Sciatic nerve (tissue), 2 donors: Measurements from ENCODE around the gene OTOP2. TPM values are rescaled to one million over a fixed set of nuclear protein-coding genes. Genes with fewer than 3 reads are reported as not detected.
"Not testable (repeated sequence)": the region's sequence is repeated elsewhere in the genome, so short reads cannot be mapped to it uniquely, and the experiment has no call there.

Experiments
- ATAC-seq: fragments of 200-7000 bp; cut with Tn5 transposase; one replicate; pipeline ENCODE4 v1.9.1; 2020; ENCODE audit warnings: mild to moderate bottlenecking, moderate library complexity
- DNase-seq: peaks from one replicate; pipeline ENCODE4 v3.0.0-alpha.2; 2020; ENCODE audit warnings: low spot score
- intact Hi-C: fragments of 100-400 bp; cut with DNase I; formaldehyde crosslinking; loops from one replicate; pipeline ENCODE4 v1.14.2; 2022
- total RNA-seq: library from RNA; stranded (reverse); fragmentation: NEBNext Ultra II Directional; extraction: Animal tissue kit (Norgen Biotek cat#: 25700); gene quantifications from one replicate; pipeline ENCODE4 v1.2.1, GENCODE V29; 2021
- donor health status: DM: no; HTN: no; CAD: no.
- donor health status: DM: no; HTN: no; CAD: no.

The OTOP2 gene
- total RNA-seq, 1 donor from 2014 or later = not detected

DNA sequence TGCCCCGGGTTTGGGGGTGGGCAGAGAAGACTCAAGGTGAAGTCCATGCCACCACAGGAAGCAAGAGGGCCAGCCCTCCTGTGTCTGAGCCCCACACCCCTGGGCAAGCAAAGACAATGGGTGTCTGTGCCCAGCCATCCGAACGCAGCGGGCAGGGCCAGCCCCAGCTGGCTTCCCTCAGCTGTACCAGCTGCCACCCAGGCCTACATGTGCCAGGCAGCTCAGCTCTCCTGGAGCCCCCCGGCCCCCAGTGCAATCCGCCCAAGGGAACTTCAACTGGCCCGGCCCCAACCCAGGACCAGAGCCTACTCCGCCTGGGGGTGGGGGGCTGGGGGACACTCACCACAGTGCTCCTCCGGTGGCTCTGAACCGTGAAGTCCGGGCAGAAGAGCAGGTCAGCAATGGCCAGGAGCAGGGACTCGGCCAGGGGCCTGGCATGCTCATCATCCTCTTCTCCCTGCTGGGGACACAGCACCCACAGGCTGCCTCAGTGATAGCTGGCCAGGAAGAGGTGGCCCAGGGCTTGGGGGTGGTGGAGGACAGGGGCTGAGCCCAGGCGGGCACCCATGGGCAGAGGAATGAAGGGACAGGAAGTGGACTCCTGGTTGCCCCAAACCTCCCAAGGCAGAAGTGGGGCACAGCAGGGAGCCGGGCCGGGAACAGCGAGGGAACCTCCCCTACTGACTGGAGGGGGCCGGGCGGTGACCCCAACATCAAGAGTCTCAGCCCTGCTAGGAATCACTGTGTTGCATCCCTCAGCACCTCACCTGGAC lies 38.7 kb downstream of the OTOP2 start:
- ATAC-seq (no peak), DNase-seq (no peak)
- intact Hi-C loops = loop anchor here (10.0 kb wide), 1 partner anchor 52 kb away; the partner anchor contains the start of gene MRPL58

DNA sequence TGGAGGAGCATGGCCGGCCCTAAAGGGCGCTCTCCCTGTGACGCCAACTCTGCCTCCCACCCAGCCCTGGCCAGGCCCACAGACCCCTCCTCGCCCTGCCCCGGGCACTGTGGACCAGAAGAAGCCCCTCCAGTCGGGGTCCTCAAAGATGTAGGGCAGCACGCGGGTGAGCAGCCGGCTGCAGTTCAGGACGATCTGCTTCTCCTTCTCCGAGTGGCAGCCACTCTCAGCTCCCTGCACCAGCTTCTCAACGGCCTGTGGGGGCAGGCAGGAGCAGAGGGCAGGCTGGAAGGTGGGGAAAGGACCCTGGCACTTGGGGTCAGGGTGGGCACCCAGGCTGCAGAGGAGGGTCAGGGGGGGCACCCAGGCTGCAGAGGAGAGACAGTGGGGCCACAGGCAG lies 39.6 kb downstream of the OTOP2 start:
- intact Hi-C loops = loop anchor here (10.0 kb wide), 1 partner anchor 51 kb away; the partner anchor contains the start of gene MRPL58
- ATAC-seq (no peak), DNase-seq (no peak)

DNA sequence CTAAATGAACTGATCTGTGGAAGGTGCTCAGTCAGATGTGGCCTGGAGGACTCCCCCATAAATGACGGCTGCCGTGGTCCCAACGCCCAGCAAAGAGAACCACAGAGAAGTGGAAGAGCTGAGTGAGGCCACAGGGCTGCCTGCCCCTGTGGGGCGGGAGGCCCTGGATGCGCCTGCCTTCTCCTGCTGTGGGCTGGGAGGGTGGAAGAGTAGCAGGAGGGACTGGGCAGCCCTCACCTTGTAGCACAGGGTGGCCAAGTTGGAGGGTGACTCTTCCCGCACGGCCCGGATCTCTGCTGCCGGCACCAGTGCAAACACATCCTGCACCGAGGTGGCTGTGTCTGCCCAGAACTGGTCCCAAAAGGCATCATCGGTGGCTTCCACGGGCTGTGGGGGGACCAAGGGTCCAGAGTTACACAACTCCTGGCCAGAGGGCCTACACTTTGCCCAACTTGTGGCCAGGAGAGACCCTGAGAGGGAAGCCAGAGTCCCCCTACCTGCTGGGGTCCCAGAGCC lies 40.2 kb downstream of the OTOP2 start:
- intact Hi-C loops = loop anchor here (10.0 kb wide), 1 partner anchor 50 kb away; the partner anchor contains the start of gene MRPL58
- DNase-seq (no peak), ATAC-seq (no peak)

DNA sequence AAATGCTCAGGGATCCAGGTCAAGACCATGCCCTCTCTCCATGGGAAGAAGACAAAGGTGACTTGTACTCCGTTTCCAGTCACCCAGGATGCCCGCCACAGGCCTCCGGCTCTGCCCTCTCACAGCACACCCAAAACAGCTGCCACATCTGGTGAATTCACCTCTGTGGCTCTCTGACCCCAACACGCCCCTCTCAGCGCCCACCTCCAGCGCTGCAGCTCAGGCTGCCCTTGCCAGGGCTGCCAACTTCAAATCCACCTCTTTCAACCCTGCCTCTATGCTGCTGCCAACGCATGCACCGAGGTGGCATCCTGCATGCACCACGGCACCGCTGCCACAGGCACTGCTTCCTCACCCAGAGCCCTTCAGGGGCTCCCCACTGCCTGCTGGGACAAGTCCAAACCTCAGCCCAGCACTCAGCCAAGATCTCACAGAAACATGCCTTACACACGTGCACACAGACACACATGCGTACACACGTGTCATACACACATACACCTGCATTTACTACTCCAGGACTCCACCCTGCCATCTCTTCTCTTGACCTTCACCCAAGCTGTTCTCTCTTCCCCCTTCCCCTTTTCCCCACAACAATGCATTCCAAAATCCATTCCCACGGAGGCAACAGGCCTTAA lies 41.0 kb downstream of the OTOP2 start:
- DNase-seq = no peak
- intact Hi-C loops = loop anchor here (10.0 kb wide), 1 partner anchor 50 kb away; the partner anchor contains the start of gene MRPL58
- ATAC-seq = no peak

DNA sequence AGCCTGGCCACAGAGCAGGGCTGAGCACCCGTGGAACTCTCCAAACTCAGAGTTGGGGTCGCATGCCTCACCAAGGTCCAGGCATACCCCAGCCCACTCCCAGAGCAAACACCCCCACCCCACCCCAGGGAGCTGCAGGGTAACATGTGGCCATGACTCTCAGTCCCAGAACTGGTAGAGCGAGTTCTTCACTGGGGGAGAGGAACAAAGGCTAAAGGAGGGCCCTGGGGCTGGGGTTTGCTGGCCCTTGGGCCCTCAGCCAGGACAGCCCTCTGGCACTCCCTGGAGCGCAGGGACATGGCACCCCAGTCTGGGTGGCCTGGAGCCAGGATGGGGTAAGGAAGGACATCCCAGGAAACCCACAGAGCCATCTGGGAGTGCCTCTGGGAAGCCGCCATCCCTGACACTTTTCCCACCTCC lies 44.3 kb downstream of the OTOP2 start:
- no peak for ATAC-seq

DNA sequence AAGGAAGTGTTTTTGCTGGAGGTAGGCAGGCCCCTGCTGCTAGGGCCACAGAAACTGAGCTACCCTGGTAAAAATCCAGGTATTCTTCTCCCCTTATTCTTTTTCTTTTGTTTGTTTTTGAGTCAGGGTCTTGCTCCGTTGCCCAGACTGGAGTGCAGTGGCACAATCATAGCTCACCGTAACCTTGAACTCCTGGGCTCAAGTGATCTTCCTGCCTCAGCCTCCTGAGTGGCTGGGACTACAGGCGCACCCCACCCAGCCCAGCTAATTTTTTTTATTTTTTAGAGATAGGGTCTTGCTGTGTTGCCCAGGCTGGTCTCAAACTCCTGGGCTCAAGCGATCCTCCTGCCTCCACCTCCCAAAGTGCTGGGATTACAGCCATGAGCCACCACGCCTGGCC lies 45.4 kb downstream of the OTOP2 start:
- intact Hi-C loops = loop anchor here (10.0 kb wide), 1 partner anchor 45 kb away; the partner anchor contains the start of gene MRPL58
- not testable (repeated sequence) for DNase-seq, ATAC-seq

More for the DNA sequence above, 44.3 kb downstream of the OTOP2 start:
- intact Hi-C loops = loop anchor here (10.0 kb wide), 1 partner anchor 46 kb away; the partner anchor contains the start of gene MRPL58
- no peak for DNase-seq

DNA sequence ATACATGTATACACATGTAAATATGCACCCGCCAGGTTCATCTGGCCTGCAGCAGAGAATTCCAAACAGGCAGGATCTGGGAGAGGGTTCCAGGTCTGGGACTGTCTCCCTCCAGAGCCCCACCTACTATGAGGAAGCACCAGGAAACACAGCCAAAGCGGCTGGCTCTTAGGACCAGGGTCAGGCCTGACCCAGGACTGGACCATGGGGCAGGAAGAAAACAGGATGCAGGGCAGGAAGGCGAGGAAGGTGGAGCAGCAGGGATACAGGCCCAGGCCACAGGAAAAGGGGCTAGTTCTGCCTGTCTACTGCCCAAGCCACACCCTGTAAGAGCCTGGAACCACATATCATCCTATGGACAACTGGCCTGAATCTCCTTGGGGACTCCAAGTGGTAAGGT lies 46.3 kb downstream of the OTOP2 start:
- no peak for DNase-seq
- ATAC-seq = no peak
- intact Hi-C loops = no loop called here

DNA sequence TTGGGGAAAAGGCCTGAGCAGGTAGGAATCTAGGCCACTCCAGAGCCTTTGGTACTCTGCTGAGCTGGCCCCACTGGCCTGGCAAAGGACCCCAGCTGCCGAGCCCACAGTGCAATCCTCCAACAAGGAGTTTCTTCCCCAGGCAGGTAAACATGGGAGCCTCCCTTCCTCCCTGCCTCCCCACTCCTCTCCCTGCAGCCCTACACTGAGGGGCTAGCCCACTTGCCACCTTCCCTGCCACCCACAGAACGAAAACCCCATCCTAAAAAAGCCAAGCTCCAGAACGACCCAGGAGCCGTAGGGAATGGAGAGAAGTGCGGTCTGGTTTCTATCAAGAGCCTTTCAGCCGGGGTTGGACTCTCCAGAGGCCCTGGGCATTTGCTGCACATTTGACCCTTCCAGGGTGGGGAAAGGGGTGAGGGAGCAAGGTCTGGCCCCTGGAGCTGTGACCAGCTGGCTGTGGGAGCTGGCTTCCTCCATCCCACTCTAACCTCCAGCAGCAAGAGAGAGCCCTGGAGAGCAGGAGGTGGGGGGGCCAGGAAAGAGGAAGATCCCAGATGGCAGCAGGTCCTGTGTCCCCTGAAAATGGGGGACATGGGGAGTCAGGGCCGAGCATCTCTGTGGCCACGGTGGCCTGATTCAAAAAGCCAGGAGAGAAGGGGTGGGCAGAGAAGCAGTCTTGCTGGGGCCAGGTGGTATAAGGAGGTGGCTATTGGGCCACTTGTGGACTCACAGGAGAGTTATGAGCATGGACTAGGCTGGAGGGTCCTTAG lies 47.2 kb downstream of the OTOP2 start:
- no peak for ATAC-seq
- DNase-seq = no peak
- intact Hi-C loops = no loop called here

DNA sequence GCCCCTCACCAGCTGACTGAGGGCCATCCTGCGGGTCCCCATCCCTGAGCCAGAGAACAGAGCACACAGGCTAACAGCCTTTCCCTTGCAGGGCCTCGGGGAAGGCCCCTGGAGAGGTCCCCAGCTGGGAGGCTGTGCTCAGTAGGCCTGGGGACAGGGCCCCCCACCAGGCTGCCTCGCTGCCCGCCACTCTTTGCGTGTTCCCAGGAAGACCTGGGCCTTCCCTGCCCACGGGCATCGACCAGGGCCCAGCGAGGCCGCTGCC lies 47.7 kb downstream of the OTOP2 start:
- ATAC-seq (peak; percentile 11), DNase-seq (no peak)
- intact Hi-C loops = no loop called here

DNA sequence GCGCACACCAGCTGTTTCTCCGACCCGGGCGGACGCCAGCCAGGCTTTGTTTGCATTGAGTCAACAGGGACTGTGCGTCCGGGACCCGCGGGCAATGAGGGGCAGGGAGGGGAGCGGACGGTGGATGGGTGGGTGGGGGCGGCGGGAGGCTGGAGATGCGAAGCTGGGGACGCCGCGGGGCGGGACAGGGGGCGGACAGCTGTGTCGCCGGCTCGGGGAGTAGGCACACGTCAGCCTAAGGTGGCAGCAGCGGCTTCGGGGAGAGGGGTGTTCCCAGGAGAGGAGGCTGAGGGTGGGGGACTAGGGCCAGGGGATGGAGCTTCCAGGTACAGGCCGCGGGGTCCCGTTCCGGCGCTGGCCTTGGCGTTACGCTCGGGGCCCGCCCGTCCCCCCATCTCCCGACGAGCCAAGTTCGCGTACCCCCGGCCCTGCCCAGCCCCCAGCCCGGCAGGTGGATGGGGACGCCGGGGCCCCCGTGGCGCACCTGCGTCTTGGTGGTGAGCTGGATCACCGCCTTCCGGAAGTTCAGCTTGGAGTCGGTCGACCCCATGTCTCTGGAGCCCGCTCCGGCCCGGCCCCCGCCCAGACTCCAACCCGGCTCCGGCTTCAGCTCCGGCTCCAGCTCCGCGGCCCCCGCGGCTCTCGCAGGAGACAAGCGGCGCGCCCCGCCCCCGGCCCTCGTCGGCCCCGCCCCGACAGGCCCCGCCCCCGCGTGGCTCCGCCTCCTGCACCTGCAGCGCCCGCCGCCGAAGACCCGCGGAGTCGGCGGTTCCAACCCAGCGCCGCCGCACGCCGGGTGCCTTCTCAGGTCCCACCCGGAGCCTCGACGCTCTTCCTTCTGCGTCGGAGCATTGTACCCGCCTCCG lies 48.3 kb downstream of the OTOP2 start, which contains the start of gene HID1:
TSS of gene HID1 (minus strand) at position 653 of the 866 bp plus-strand sequence. CDS start at position 550, 103 bp downstream.
- intact Hi-C loops = no loop called here
- no peak for DNase-seq

DNA sequence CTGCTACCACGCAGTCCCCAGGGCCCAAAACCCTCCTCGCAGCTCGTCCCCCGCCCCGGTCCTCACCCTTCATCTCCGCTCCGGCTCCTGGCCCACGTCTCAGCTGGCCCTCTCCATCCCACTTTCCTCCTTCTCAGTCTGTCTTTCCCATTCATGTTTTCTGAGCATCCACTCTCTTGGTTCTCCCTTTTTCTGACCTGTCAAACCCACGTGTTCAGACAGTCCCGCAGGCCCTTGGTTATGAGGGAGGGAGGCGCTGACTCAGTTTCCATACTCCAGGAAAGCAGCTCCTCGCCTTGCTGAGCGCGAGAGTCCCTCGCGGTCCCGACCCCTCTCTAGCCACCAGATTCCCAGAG lies 48.9 kb downstream of the OTOP2 start:
- DNase-seq (no peak), ATAC-seq (no peak)
- intact Hi-C loops = no loop called here

More for the DNA sequence above, 48.3 kb downstream of the OTOP2 start, which contains the start of gene HID1:
- ATAC-seq = peak; percentile 31

DNA sequence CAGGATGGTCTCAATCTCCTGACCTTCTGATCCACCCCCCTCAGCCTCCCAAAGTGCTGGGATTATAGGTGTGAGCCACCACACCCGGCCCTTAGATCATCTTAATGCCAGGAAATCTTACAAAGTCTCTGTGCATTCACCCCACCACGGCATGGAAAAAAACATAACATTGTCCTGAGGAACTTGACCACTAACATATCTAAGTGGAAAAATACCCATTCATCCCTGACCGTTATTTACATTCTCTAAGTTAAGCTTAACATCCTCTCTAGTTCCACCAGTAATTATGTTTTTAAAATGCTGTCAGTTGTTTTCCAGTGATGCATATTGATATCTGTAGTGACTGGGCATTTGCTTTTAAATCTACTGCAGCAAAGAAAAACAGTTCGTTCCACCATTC lies 51.9 kb downstream of the OTOP2 start:
- DNase-seq (no peak), ATAC-seq (no peak)
- intact Hi-C loops = no loop called here

DNA sequence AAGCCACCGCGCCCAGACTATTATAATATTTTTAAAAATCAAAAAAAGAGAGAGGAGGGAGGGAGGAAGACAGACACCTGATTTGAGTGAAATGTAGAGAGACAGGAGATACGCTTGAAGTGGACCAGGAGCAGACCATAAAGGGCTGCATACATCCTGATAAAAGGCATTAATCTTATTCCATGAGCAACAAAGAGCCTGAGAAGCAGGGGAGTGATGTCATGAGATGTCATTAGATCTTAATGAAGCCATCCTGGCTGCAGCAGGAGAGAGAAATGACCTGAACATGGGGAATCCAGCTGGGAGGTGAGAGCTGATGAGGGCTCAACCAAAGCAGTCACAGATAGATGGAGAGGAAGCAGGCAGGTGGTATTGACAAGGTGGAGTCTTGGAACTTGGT lies 53.7 kb downstream of the OTOP2 start:
- no peak for ATAC-seq
- intact Hi-C loops = no loop called here
- no peak for DNase-seq

DNA sequence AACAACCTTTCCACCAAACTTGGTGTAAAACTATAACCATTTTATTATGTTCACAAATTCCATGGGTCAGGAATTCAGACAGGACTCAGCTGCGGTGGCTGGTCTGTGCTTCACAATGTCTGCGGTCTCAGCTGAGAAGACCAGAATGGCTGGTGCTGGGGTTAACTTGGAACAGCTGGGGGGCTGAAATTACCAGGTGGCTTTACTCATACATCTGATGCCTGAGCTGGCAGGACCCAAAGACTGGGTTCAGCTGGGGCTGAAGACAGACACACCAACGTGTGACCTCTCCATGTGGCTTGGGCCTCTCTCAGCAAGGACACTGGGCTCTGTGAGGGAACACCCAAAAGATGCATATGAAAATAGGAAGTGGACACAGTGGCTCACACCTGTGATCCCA lies 54.2 kb downstream of the OTOP2 start:
- intact Hi-C loops = no loop called here
- ATAC-seq (no peak), DNase-seq (no peak)

DNA sequence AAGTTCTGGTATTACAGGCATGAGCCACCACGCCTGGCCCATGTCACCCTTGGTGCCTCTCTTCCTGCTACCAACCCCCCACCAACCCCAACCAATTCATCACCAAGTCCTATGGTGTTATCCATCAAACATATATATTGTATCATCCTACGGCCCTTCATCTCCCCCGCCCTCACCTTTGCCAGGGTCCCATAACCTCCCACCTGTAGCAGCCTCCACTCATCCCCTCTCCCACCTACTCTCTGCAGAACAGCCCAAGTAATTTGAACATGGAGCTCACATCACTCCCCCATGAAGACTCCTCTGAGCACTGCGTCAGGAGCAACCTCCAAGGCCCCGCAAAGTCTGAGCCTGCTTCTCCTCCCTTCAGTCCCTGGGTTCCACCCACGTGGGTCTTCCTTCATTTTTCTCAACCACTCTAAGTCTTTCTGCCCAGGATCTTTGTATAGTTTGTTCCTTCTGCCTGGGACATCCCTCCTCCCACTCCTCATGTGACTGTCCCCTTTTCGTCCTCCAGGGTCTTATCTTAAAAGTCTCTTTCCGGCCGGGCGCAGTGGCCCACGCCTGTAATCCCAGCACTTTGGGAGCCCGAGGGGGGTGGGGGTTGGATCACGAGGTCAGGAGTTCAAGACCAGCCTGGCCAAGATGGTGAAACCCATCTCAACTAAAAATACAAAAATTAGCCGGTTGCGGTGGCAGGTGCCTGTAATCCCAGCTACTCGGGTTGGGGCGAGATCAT lies 55.5 kb downstream of the OTOP2 start:
- intact Hi-C loops = no loop called here

DNA sequence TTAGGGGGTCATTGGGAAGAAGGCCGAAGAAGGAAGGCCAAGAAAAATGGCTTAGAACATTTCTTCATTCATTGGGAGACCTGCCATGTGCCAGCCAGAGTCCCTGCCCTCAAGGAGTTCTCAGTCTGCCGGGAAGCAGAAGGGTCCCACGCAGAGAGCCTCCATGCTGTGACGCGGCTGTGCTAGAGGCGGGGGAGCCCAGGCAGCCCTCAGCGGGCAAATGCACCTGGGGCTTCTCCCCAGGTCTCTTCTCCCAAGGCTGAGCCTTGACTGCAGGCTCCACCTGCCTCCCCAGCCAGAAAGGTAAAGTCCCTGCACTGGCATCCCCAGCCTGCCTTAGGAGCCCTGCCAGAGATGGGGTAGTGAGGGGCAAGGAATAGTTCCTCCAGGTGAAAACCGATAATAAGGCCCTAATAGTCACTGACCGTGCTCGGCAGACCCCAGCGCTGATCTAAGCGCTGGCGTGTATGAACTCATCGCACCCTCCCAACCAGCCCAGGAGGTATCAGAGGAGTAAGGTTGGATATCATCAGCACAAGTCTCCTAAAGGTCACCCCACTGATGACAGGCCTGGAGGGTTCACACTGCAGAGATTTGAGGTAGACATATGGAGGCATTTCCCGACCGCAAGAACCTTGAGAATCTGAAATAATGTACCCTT lies 57.4 kb downstream of the OTOP2 start:
- intact Hi-C loops = no loop called here
- no peak for DNase-seq
- peak; percentile 33 for ATAC-seq

More for the DNA sequence above, 55.5 kb downstream of the OTOP2 start:
- ATAC-seq = no peak
- DNase-seq = no peak

DNA sequence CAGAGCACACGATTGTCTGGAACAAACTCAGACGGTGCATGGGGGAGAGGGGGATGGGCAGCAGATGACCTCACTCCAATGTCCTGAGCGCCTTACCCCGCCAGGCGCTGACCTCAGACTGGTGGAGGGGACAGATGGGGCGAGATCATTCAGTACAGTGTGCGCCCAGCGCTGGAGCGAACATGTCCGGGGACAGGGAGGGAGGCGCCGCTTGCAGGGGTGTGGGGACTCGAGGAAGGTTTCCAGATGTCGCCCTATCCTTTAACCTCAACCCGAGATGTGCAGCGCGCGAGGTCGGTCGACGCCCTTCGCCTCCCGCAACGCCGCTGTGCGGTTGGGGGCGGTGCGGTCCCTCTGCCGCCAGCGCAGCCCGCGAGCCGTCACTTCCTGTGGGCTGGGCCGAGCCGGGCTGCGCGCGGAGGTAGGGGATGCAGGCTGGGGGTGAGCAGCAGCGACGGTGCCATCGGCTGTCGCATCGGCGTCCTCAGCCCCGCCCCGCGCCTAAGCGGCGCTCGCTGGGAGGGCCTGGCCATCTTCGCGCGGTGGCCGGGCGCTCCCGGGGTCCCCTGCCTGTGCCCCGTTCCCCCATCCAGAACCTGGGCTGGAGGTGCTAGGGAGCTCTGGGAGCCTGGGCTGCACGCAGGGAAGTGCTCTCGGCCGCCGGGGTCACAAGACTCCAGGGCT lies 58.0 kb downstream of the OTOP2 start:
- intact Hi-C loops = no loop called here
- DNase-seq (peak; percentile 79), ATAC-seq (peak; percentile 90)
